ENCODE results near the gene GRSF1.

- no peak for TF ChIP-seq POLR2A (IDR thresholded peaks at IDR 0.05)
- TF ChIP-seq CTCF (IDR thresholded peaks at IDR 0.05) = no peak
These were observed 3.6 kb downstream of the GRSF1 start for GRCh38 chr4:70836081-70836480.
